Upper lobe of right lung (tissue), 1 donor: ENCODE data around the gene ZNF200. TPM values are rescaled to one million over a fixed set of nuclear protein-coding genes. Genes with fewer than 3 reads are reported as not detected.

ENCODE experiments used
- ATAC-seq: fragments of 200-7000 bp; cut with Tn5 transposase; one replicate; pipeline ENCODE4 v1.9.1; 2020; ENCODE audit warnings: mild to moderate bottlenecking, moderate library complexity
- DNase-seq: peaks from one replicate; pipeline ENCODE4 v3.0.0-alpha.2; 2020
- H3K27ac ChIP-seq: fragments of 200-600 bp; one replicate; pipeline ENCODE4 v1.8.0; 2022
- H3K27me3 ChIP-seq: fragments of 200-600 bp; one replicate; pipeline ENCODE4 v1.8.0; 2022; ENCODE audit warnings: mild to moderate bottlenecking
- H3K36me3 ChIP-seq: fragments of 200-600 bp; one replicate; pipeline ENCODE4 v1.8.0; 2022
- H3K4me1 ChIP-seq: fragments of 200-600 bp; one replicate; pipeline ENCODE4 v1.8.0; 2022
- H3K4me3 ChIP-seq: fragments of 200-600 bp; one replicate; pipeline ENCODE4 v1.8.0; 2022; ENCODE audit warnings: mild to moderate bottlenecking
- H3K9me3 ChIP-seq: fragments of 200-600 bp; one replicate; pipeline ENCODE4 v1.8.0; 2022
- CTCF ChIP-seq: fragments of 200-600 bp; IDR thresholded peaks from one replicate; pipeline ENCODE4 v1.8.0; 2022; ENCODE audit warnings: antibody characterized with exemption
- intact Hi-C: fragments of 100-400 bp; cut with DNase I; formaldehyde crosslinking; loops from one replicate; pipeline ENCODE4 v1.11.0; 2022
- long read RNA-seq: library from polyadenylated mRNA; unstranded; transcript quantifications from one replicate; pipeline ENCODE4 v2.0.0, GENCODE V29; 2021
- total RNA-seq: library from RNA; stranded (reverse); fragmentation: NEBNext Ultra II Directional; extraction: Animal tissue kit (Norgen Biotek cat#: 25700); gene quantifications from one replicate; pipeline ENCODE4 v1.2.1, GENCODE V29; 2021
- donor health status: DM: no; HTN: yes; CAD: no; lungs with severe emphysema.

ZNF200 gene, protein sequence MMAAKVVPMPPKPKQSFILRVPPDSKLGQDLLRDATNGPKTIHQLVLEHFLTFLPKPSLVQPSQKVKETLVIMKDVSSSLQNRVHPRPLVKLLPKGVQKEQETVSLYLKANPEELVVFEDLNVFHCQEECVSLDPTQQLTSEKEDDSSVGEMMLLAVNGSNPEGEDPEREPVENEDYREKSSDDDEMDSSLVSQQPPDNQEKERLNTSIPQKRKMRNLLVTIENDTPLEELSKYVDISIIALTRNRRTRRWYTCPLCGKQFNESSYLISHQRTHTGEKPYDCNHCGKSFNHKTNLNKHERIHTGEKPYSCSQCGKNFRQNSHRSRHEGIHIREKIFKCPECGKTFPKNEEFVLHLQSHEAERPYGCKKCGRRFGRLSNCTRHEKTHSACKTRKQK
- 7.4 TPM for total RNA-seq
- long read RNA-seq, full-length matches to known transcripts: 11 of 13 reads
- long read RNA-seq, partial matches to known transcripts: 1 of 13 reads
- long read RNA-seq, other reads (novel, unspliced or antisense): 1 of 13 reads

GRCh38 chr16:3234857-3235561 is at the start of gene ZNF200:
ZNF200 (minus strand) TSS chr16:3235158; CDS start chr16:3233755, 1,403 bp downstream.
- Histone ChIP-seq H3K36me3 (peaks cover 30% of the 10 kb centered on the region), H3K27me3 (no peaks in the 10 kb centered on the region), H3K4me1 (no peaks in the 10 kb centered on the region), H3K27ac (peak within 1 kb of the TSS; percentile 97), H3K4me3 (peak within 1 kb of the TSS; percentile 88), H3K9me3 (no peaks in the 10 kb centered on the region)
- no peak for TF ChIP-seq CTCF
- ATAC-seq (peak; percentile 98), DNase-seq (peak; percentile 98)
- intact Hi-C loops: no loop called here

DNA sequence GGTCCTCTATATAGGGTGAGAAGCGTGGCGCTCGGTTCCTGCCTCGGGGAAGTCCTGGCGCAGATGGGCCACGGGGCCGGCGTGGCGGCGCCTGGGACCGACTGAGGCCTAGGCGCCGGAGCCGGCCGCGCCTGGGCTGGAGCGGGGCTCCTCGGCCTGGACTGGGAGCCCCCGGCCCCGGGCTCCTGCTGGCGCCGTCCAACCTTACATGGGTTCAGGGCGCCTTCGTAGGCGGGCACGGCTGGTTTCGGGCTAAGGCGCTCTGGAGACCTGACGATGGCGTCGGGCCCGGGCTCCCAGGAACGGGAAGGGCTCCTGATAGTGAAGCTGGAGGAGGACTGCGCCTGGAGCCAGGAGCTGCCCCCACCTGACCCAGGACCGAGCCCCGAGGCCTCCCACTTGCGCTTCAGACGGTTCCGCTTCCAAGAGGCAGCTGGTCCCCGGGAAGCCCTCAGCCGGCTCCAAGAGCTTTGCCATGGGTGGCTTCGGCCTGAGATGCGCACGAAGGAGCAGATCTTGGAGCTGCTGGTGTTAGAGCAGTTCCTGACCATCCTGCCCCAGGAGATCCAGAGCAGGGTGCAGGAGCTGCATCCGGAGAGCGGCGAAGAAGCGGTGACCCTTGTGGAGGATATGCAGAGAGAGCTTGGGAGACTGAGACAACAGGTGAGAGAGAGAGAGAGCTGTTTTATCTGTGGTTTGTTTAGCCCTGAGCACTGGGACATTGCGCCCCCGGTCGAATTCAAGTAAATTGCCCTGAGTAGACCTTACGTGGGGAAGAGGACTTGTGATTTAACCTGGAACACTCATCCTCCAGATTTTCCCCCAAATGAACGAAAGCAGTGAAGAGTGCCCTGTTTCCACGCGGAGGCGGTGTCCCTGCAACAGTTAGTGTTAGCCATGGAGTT is 48.8 kb upstream of the ZNF200 start:
- no peak for ATAC-seq
- Histone ChIP-seq H3K4me1 (peaks cover 14% of the 10 kb centered on the region), H3K36me3 (peaks cover 26% of the 10 kb centered on the region), H3K27ac (peak overlapping the region; percentile 100), H3K9me3 (peaks cover 7% of the 10 kb centered on the region), H3K4me3 (peak overlapping the region; percentile 86), H3K27me3 (no peaks in the 10 kb centered on the region)
- no peak for TF ChIP-seq CTCF
- no peak for DNase-seq
- intact Hi-C loops: no loop called here

- peak; percentile 96 for ATAC-seq
- Histone ChIP-seq H3K9me3 (peaks cover 3% of the 10 kb centered on the region), H3K27me3 (no peaks in the 10 kb centered on the region), H3K36me3 (peaks cover 18% of the 10 kb centered on the region), H3K27ac (peak within 1 kb of the TSS; percentile 100), H3K4me1 (peaks cover 14% of the 10 kb centered on the region), H3K4me3 (peak within 1 kb of the TSS; percentile 86)
- no peak for TF ChIP-seq CTCF
- peak; percentile 98 for DNase-seq
- intact Hi-C loops: no loop called here
These were observed 48.0 kb upstream of the ZNF200 start, which contains the start of gene ZNF263 for GRCh38 chr16:3282730-3283542. ZNF263 (plus strand) TSS chr16:3283491; CDS start chr16:3283819, 328 bp downstream.

- H3K27ac ChIP-seq: peak overlapping the region; percentile 100
- no peaks in the 10 kb centered on the region for H3K9me3 ChIP-seq
- ATAC-seq (peak; percentile 45), DNase-seq (no peak)
- peak overlapping the region; percentile 86 for H3K4me3 ChIP-seq
- H3K36me3 ChIP-seq: peaks cover 18% of the 10 kb centered on the region
- intact Hi-C loops: no loop called here
- H3K27me3 ChIP-seq: no peaks in the 10 kb centered on the region
- H3K4me1 ChIP-seq: peaks cover 14% of the 10 kb centered on the region
- TF ChIP-seq CTCF: no peak
These were observed 47.3 kb upstream of the ZNF200 start for GRCh38 chr16:3282103-3282729.
